ENCODE data around the gene ZC3H18. TPM values are rescaled to one million over a fixed set of nuclear protein-coding genes. Genes with fewer than 3 reads are reported as not detected.

Gene ZC3H18
- total and polyA plus RNA-seq, 3 experiments from 2014 or later: 21.6 to 102 (median 91.4) TPM

DNA sequence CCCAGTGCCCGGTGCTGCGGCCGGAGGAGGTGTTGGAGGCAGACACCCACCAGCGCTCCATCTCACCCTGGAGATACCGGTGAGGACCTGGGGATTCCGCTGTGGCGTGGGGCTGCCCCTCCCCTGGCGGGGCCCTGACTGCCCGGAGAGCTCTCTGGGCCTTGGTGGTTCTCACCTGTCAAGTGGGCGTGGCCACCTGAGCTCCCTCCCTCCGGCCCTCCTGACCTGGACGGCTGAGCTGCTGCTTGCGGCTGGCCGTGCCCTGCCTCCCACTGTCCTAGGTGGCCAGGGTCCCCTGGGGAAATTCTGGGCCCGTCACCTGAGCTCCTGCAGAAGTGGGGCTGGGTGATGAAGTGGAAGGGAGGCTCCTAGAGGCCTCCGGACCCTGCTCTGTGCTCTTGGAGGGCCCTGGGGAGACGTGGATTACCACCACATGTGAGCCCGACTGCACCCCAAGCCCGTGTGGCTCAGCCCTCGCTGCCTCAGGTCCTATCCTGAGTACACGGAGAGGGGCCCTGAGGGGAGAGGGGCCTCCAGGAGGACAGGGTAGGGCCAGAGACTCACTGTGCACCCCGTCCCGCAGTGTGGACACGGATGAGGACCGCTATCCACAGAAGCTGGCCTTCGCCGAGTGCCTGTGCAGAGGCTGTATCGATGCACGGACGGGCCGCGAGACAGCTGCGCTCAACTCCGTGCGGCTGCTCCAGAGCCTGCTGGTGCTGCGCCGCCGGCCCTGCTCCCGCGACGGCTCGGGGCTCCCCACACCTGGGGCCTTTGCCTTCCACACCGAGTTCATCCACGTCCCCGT lies 69.2 kb downstream of the ZC3H18 start:
- Histone ChIP-seq H3K4me1 (ENCODE audit: insufficient read depth, low read length) (peaks cover 44% of the 10 kb centered on the region), H3K27me3 (ENCODE audit: insufficient read depth, low read length, poor library complexity, severe bottlenecking) (no peaks in the 10 kb centered on the region), H3K4me3 (ENCODE audit: low read length) (peak overlapping the region; percentile 26), H3K9me3 (ENCODE audit: low read length) (no peaks in the 10 kb centered on the region), H3K27ac (ENCODE audit: low read depth, low read length) (no peak overlapping the region), H3K36me3 (ENCODE audit: insufficient read depth, low read length) (no peaks in the 10 kb centered on the region)
- Mint-ChIP-seq H3K27ac (peak overlapping the region in 3 of 8 donors; percentile 8 to 83 (median 49)), H3K27me3 (peaks cover 0 to 7% of the 10 kb centered on the region in 2 donors), H3K36me3 (peaks cover 0 to 21% (median 4%) of the 10 kb centered on the region in 3 donors), H3K4me3 (peak overlapping the region in 3 of 7 donors; percentile 44 to 69 (median 50)), H3K9me3 (peaks cover 0 to 6% (median 3%) of the 10 kb centered on the region in 5 donors), H3K4me1 (peaks cover 37 to 66% (median 41%) of the 10 kb centered on the region in 3 donors)
- CTCF ChIA-PET: interaction anchor here (0.7 to 2.9 kb wide), 4 partner anchors 20 to 771 kb away, joined by 3 to 17 read pairs (median 4); no protein-coding TSS in a partner anchor
- DNase-seq: no peak
- POLR2A ChIA-PET: interaction anchor here (0.9 to 2.0 kb wide), 5 partner anchors 20 to 66 kb away, joined by 3 to 6 read pairs (median 5); no protein-coding TSS in a partner anchor

- POLR2A ChIA-PET: interaction anchor here (0.6 to 2.0 kb wide), 5 partner anchors 9 to 70 kb away, joined by 3 to 6 read pairs (median 3); no protein-coding TSS in a partner anchor
- peaks cover 0 to 27% (median 4%) of the 10 kb centered on the region in 3 donors for H3K36me3 Mint-ChIP-seq
Observed at GRCh38 chr16:88640039-88640495, 69.9 kb downstream of the ZC3H18 start.

DNA sequence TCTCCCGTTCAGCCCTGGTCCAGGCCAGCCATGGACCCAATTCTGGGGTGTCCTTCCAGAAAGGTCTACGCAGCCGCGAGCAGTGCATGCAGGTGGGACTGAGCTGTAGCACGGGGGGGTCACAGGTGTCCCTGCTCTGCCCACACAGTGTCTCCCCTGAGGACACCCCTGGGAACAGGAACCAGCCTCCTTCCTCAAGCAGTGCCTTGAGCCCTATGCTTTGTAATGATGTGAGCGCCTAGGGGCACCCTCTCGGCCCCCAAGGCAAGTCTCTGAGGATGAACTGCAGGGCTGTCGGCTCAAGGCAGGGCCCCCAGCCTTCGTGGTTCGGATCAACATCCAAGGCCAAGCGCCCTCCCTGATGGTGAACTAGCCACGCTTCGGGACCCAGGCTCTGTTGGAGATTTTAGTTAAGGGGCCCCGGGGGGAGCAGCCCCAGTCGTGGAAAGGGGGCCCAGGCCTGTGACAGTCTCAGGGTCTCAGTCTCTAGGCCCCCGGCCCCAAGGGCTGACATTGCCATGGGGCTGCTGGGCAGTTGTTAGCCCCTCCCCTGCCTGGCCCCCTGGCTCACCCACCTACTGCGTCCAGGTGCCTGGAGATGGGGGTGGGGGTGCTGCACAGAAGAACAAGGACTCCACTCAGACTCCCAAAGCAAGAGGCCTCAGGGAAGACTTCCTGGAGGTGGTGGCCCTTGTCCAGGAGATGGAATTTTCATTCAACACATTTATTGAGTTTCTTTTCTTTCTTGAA lies 70.5 kb downstream of the ZC3H18 start:
- peaks cover 35% of the 10 kb centered on the region for H3K4me1 ChIP-seq (ENCODE audit: insufficient read depth, low read length)
- H3K9me3 Mint-ChIP-seq: peaks cover 0 to 6% (median 3%) of the 10 kb centered on the region in 5 donors
- peaks cover 0 to 7% of the 10 kb centered on the region in 2 donors for H3K27me3 Mint-ChIP-seq
- DNase-seq: no peak
- no peaks in the 10 kb centered on the region for H3K9me3 ChIP-seq (ENCODE audit: low read length)
- H3K36me3 Mint-ChIP-seq: peaks cover 0 to 33% (median 4%) of the 10 kb centered on the region in 3 donors
- H3K4me1 Mint-ChIP-seq: peaks cover 42 to 69% (median 44%) of the 10 kb centered on the region in 3 donors
- peak overlapping the region in 3 of 7 donors; percentile 44 to 69 (median 50) for H3K4me3 Mint-ChIP-seq
- H3K27me3 ChIP-seq (ENCODE audit: insufficient read depth, low read length, poor library complexity, severe bottlenecking): no peaks in the 10 kb centered on the region
- no peaks in the 10 kb centered on the region for H3K36me3 ChIP-seq (ENCODE audit: insufficient read depth, low read length)
- CTCF ChIA-PET: interaction anchor here (1.4 kb wide), 2 partner anchors 9 to 44 kb away, joined by 3 to 4 read pairs; no protein-coding TSS in a partner anchor
- no peak overlapping the region for H3K27ac ChIP-seq (ENCODE audit: low read depth, low read length)
- POLR2A ChIA-PET: interaction anchor here (0.5 to 2.0 kb wide), 7 partner anchors 9 to 71 kb away, joined by 3 to 8 read pairs (median 5); no protein-coding TSS in a partner anchor
- H3K4me3 ChIP-seq (ENCODE audit: low read length): no peak overlapping the region
- H3K27ac Mint-ChIP-seq: peak overlapping the region in 4 of 8 donors; percentile 49 to 83 (median 78)

More at GRCh38 chr16:88640039-88640495, 69.9 kb downstream of the ZC3H18 start:
- Histone ChIP-seq H3K27ac (ENCODE audit: low read depth, low read length) (no peak overlapping the region), H3K4me1 (ENCODE audit: insufficient read depth, low read length) (peaks cover 41% of the 10 kb centered on the region), H3K9me3 (ENCODE audit: low read length) (no peaks in the 10 kb centered on the region), H3K27me3 (ENCODE audit: insufficient read depth, low read length, poor library complexity, severe bottlenecking) (no peaks in the 10 kb centered on the region), H3K4me3 (ENCODE audit: low read length) (no peak overlapping the region), H3K36me3 (ENCODE audit: insufficient read depth, low read length) (no peaks in the 10 kb centered on the region)
- Mint-ChIP-seq H3K27me3 (peaks cover 0 to 7% of the 10 kb centered on the region in 2 donors), H3K4me3 (peak overlapping the region in 4 of 7 donors; percentile 44 to 69 (median 52)), H3K4me1 (peaks cover 42 to 70% (median 42%) of the 10 kb centered on the region in 3 donors), H3K27ac (peak overlapping the region in 5 of 8 donors; percentile 8 to 83 (median 77)), H3K9me3 (peaks cover 0 to 6% (median 3%) of the 10 kb centered on the region in 5 donors)
- DNase-seq: no peak
- CTCF ChIA-PET: interaction anchor here (1.4 kb wide), 2 partner anchors 9 to 45 kb away, joined by 3 to 4 read pairs; no protein-coding TSS in a partner anchor

GRCh38 chr16:88642881-88643643 lies 72.9 kb downstream of the ZC3H18 start:
- Mint-ChIP-seq H3K4me3 (no peak overlapping the region), H3K27me3 (peaks cover 0 to 7% of the 10 kb centered on the region in 2 donors), H3K36me3 (peaks cover 0 to 45% (median 4%) of the 10 kb centered on the region in 3 donors), H3K27ac (no peak overlapping the region), H3K9me3 (no peaks in the 10 kb centered on the region), H3K4me1 (peaks cover 25 to 59% (median 26%) of the 10 kb centered on the region in 3 donors)
- H3K36me3 ChIP-seq (ENCODE audit: insufficient read depth, low read length): no peaks in the 10 kb centered on the region
- ChIA-PET CTCF (no interaction called here), POLR2A (interaction anchor here (1.2 kb wide), 1 partner anchor 23 kb away, joined by 5 read pairs; no protein-coding TSS in a partner anchor)
- H3K4me1 ChIP-seq (ENCODE audit: insufficient read depth, low read length): peaks cover 22% of the 10 kb centered on the region
- H3K27me3 ChIP-seq (ENCODE audit: insufficient read depth, low read length, poor library complexity, severe bottlenecking): no peaks in the 10 kb centered on the region
- no peak overlapping the region for H3K27ac ChIP-seq (ENCODE audit: low read depth, low read length)
- H3K9me3 ChIP-seq (ENCODE audit: low read length): no peaks in the 10 kb centered on the region
- no peak for DNase-seq
- no peak overlapping the region for H3K4me3 ChIP-seq (ENCODE audit: low read length)

GRCh38 chr16:88643644-88643932 lies 73.4 kb downstream of the ZC3H18 start:
- Histone ChIP-seq H3K9me3 (ENCODE audit: low read length) (no peaks in the 10 kb centered on the region), H3K36me3 (ENCODE audit: insufficient read depth, low read length) (no peaks in the 10 kb centered on the region), H3K27ac (ENCODE audit: low read depth, low read length) (no peak overlapping the region), H3K4me3 (ENCODE audit: low read length) (no peak overlapping the region), H3K4me1 (ENCODE audit: insufficient read depth, low read length) (peaks cover 17% of the 10 kb centered on the region), H3K27me3 (ENCODE audit: insufficient read depth, low read length, poor library complexity, severe bottlenecking) (no peaks in the 10 kb centered on the region)
- Mint-ChIP-seq H3K27ac (peak overlapping the region in 1 of 8 donors; percentile 83), H3K9me3 (no peaks in the 10 kb centered on the region), H3K4me3 (peak overlapping the region in 1 of 7 donors; percentile 72), H3K36me3 (peaks cover 0 to 48% (median 4%) of the 10 kb centered on the region in 3 donors), H3K4me1 (peaks cover 19 to 58% (median 23%) of the 10 kb centered on the region in 3 donors), H3K27me3 (peaks cover 0 to 7% of the 10 kb centered on the region in 2 donors)
- ChIA-PET POLR2A (no interaction called here), CTCF (no interaction called here)
- no peak for DNase-seq

GRCh38 chr16:88645455-88645854 lies 75.3 kb downstream of the ZC3H18 start:
- no peak overlapping the region for H3K4me3 ChIP-seq (ENCODE audit: low read length)
- Mint-ChIP-seq H3K36me3 (peaks cover 0 to 58% (median 4%) of the 10 kb centered on the region in 3 donors), H3K4me3 (peak overlapping the region in 2 of 7 donors; percentile 13 to 72), H3K27me3 (peaks cover 0 to 4% of the 10 kb centered on the region in 2 donors), H3K9me3 (no peaks in the 10 kb centered on the region), H3K27ac (peak overlapping the region in 3 of 8 donors; percentile 61 to 85 (median 69)), H3K4me1 (peaks cover 20 to 53% (median 21%) of the 10 kb centered on the region in 3 donors)
- H3K9me3 ChIP-seq (ENCODE audit: low read length): no peaks in the 10 kb centered on the region
- ChIA-PET POLR2A (no interaction called here), CTCF (no interaction called here)
- no peak overlapping the region for H3K27ac ChIP-seq (ENCODE audit: low read depth, low read length)
- no peak for DNase-seq
- no peaks in the 10 kb centered on the region for H3K27me3 ChIP-seq (ENCODE audit: insufficient read depth, low read length, poor library complexity, severe bottlenecking)
- H3K36me3 ChIP-seq (ENCODE audit: insufficient read depth, low read length): peaks cover 5% of the 10 kb centered on the region
- H3K4me1 ChIP-seq (ENCODE audit: insufficient read depth, low read length): peaks cover 13% of the 10 kb centered on the region

GRCh38 chr16:88645941-88646340 lies 75.7 kb downstream of the ZC3H18 start:
- Histone ChIP-seq H3K4me3 (ENCODE audit: low read length) (no peak overlapping the region), H3K9me3 (ENCODE audit: low read length) (no peaks in the 10 kb centered on the region), H3K4me1 (ENCODE audit: insufficient read depth, low read length) (peaks cover 13% of the 10 kb centered on the region), H3K27ac (ENCODE audit: low read depth, low read length) (no peak overlapping the region), H3K36me3 (ENCODE audit: insufficient read depth, low read length) (peaks cover 5% of the 10 kb centered on the region), H3K27me3 (ENCODE audit: insufficient read depth, low read length, poor library complexity, severe bottlenecking) (no peaks in the 10 kb centered on the region)
- DNase-seq: no peak
- Mint-ChIP-seq H3K27me3 (peaks cover 0 to 2% of the 10 kb centered on the region in 2 donors), H3K4me1 (peaks cover 19 to 51% (median 20%) of the 10 kb centered on the region in 3 donors), H3K27ac (peak overlapping the region in 1 of 8 donors; percentile 42), H3K4me3 (peak overlapping the region in 1 of 7 donors; percentile 16), H3K9me3 (no peaks in the 10 kb centered on the region), H3K36me3 (peaks cover 0 to 60% (median 4%) of the 10 kb centered on the region in 3 donors)
- ChIA-PET POLR2A (no interaction called here), CTCF (interaction anchor here (2.7 kb wide), 1 partner anchor 13 kb away, joined by 5 read pairs; no protein-coding TSS in a partner anchor)
